Neural cell (in vitro differentiated cells): Measurements from ENCODE around the gene NEIL1. TPM values are rescaled to one million over a fixed set of nuclear protein-coding genes. Genes with fewer than 3 reads are reported as not detected.
"Not testable (repeated sequence)": the region's sequence is repeated elsewhere in the genome, so short reads cannot be mapped to it uniquely, and the experiment has no call there.

Source experiments
- H2AFZ ChIP-seq: fragments of 200-600, 300-800 bp; sonication (generic), shearing (Covaris generic); 2 replicates; pipeline ENCODE4 v1.6.0; 2014; ENCODE audit warnings: low read depth, mild to moderate bottlenecking, antibody characterized with exemption, low read length, moderate library complexity
- H3F3A ChIP-seq: fragments of 200-600 bp; shearing (Covaris generic); 2 replicates; pipeline ENCODE4 v1.6.1; 2016; ENCODE audit warnings: mild to moderate bottlenecking, moderate library complexity, mixed read lengths, antibody characterized with exemption, low read length; ENCODE audit not compliant: insufficient read depth, poor library complexity, severe bottlenecking
- H3K27ac ChIP-seq: fragments of 200-600, 300-800 bp; sonication (generic), shearing (Covaris generic); 2 replicates; pipeline ENCODE4 v1.5.1; 2014; ENCODE audit warnings: mild to moderate bottlenecking, low read length, moderate library complexity
- H3K27me3 ChIP-seq: fragments of 300-800, 200-600 bp; sonication (generic), shearing (Covaris generic); 2 replicates; pipeline ENCODE4 v1.6.0; 2014; ENCODE audit warnings: mild to moderate bottlenecking, low read depth, low read length, moderate library complexity; ENCODE audit not compliant: insufficient read depth
- H3K36me3 ChIP-seq: fragments of 300-800, 200-600 bp; sonication (generic), shearing (Covaris generic); 2 replicates; pipeline ENCODE4 v1.5.1; 2014; ENCODE audit warnings: mild to moderate bottlenecking, antibody characterized with exemption, low read length, moderate library complexity; ENCODE audit not compliant: insufficient read depth
- H3K4me2 ChIP-seq: fragments of 300-800, 200-600 bp; sonication (generic), shearing (Covaris generic); 2 replicates; pipeline ENCODE4 v1.6.0; 2014; ENCODE audit warnings: mild to moderate bottlenecking, low read length
- H3K4me3 ChIP-seq: fragments of 300-800, 200-600 bp; sonication (generic), shearing (Covaris generic); 2 replicates; pipeline ENCODE4 v1.5.1; 2014; ENCODE audit warnings: mild to moderate bottlenecking, low read length, moderate library complexity
- H3K79me2 ChIP-seq: fragments of 200-600 bp; shearing (Covaris generic); replicated peaks from 2 replicates; pipeline ENCODE4 v1.6.0; 2014; ENCODE audit warnings: mild to moderate bottlenecking, low read length, moderate library complexity; ENCODE audit not compliant: insufficient read depth
- H3K9ac ChIP-seq: fragments of 300-800, 200-600 bp; sonication (generic), shearing (Covaris generic); 2 replicates; pipeline ENCODE4 v1.6.1; 2016; ENCODE audit warnings: mild to moderate bottlenecking, low read length, mixed read lengths
- H3K9me2 ChIP-seq: fragments of 200-600 bp; shearing (Covaris generic); 2 replicates; pipeline ENCODE4 v1.6.1; 2016; ENCODE audit warnings: mild to moderate bottlenecking, low read length, mixed read lengths; ENCODE audit not compliant: insufficient read depth
- H3K9me3 ChIP-seq: fragments of 200-600, 300-800 bp; sonication (generic), shearing (Covaris generic); 2 replicates; pipeline ENCODE4 v1.6.1; 2016; ENCODE audit warnings: mild to moderate bottlenecking, mixed run types, low read length, moderate library complexity, mixed read lengths
- H4K20me1 ChIP-seq: fragments of 200-600 bp; shearing (Covaris generic); 2 replicates; pipeline ENCODE4 v1.6.1; 2016; ENCODE audit warnings: mild to moderate bottlenecking, mixed run types; ENCODE audit not compliant: insufficient read depth
- CTCF ChIP-seq: fragments of 450-650 bp; IDR thresholded peaks from 2 replicates; pipeline ENCODE4 v1.5.1; 2014; ENCODE audit warnings: antibody characterized with exemption, mild to moderate bottlenecking, moderate library complexity; ENCODE audit not compliant: poor library complexity, severe bottlenecking
- EP300 ChIP-seq: fragments of 450-650 bp; conservative IDR thresholded peaks from 2 replicates; pipeline ENCODE4 v1.6.1; 2014; ENCODE audit warnings: antibody characterized with exemption, mild to moderate bottlenecking, moderate library complexity; ENCODE audit not compliant: poor library complexity, severe bottlenecking
- EZH2 ChIP-seq: fragments of 200-600, 300-800 bp; shearing (Covaris generic), sonication (generic); IDR thresholded peaks from 2 replicates; pipeline ENCODE4 v1.6.1; 2014; ENCODE audit warnings: antibody characterized with exemption, low read length, borderline replicate concordance, mild to moderate bottlenecking; ENCODE audit not compliant: insufficient read depth, poor library complexity, severe bottlenecking
- MXI1 ChIP-seq: fragments of 450-650 bp; conservative IDR thresholded peaks from 2 replicates; pipeline ENCODE4 v1.6.1; 2014; ENCODE audit warnings: antibody characterized with exemption, mild to moderate bottlenecking; ENCODE audit not compliant: poor library complexity, severe bottlenecking
- POLR2AphosphoS5 ChIP-seq: IDR thresholded peaks from 2 replicates; pipeline ENCODE4 v1.6.1; 2012
- RAD21 ChIP-seq: fragments of 450-650 bp; conservative IDR thresholded peaks from 2 replicates; pipeline ENCODE4 v1.6.1; 2014; ENCODE audit warnings: antibody characterized with exemption, mild to moderate bottlenecking, moderate library complexity
- REST ChIP-seq: IDR thresholded peaks from 2 replicates; pipeline ENCODE4 v1.6.1; 2012; ENCODE audit warnings: borderline replicate concordance
- SMC3 ChIP-seq: fragments of 450-650 bp; conservative IDR thresholded peaks from 2 replicates; pipeline ENCODE4 v1.6.1; 2014; ENCODE audit warnings: antibody characterized with exemption, mild to moderate bottlenecking, moderate library complexity; ENCODE audit not compliant: poor library complexity
- TAF1 ChIP-seq: IDR thresholded peaks from 2 replicates; pipeline ENCODE4 v1.6.1; 2012; ENCODE audit warnings: low read depth
- polyA minus RNA-seq: library from RNA; depleted of rRNA, polyadenylated mRNA; stranded (reverse); fragments of >200 nt; gene quantifications from 2 replicates; pipeline ENCODE4 v1.2.3, GENCODE V29; 2014
- polyA plus RNA-seq: library from polyadenylated mRNA; depleted of rRNA; stranded (reverse); fragments of >200 nt; gene quantifications from 2 replicates; pipeline ENCODE4 v1.2.3, GENCODE V29; 2014

Gene NEIL1
- polyA plus RNA-seq = 18.6 and 21.7 TPM in 2 replicates
- polyA minus RNA-seq = 6.0 and 11.4 TPM in 2 replicates

GRCh38 chr15:75346796-75347221 is at the start of gene NEIL1:
TSS of gene NEIL1 (plus strand) at chr15:75347039. CDS start at chr15:75348906, 1,867 bp downstream.
- H3F3A ChIP-seq = no peaks in the 10 kb centered on the region
- H4K20me1 ChIP-seq = no peaks in the 10 kb centered on the region
- peak within 1 kb of the TSS; percentile 62 for H3K9ac ChIP-seq
- no peaks in the 10 kb centered on the region for H3K9me2 ChIP-seq
- H3K4me3 ChIP-seq = peak within 1 kb of the TSS; percentile 81
- TF ChIP-seq MXI1 (no peak), TAF1 (no peak), CTCF (no peak), POLR2AphosphoS5 (no peak), EP300 (no peak), EZH2 (no peak), SMC3 (no peak), REST (no peak), RAD21 (no peak)
- H3K27ac ChIP-seq = no peak within 1 kb of the TSS
- no peaks in the 10 kb centered on the region for H3K36me3 ChIP-seq
- peak within 1 kb of the TSS; percentile 56 for H2AFZ ChIP-seq
- H3K9me3 ChIP-seq = no peaks in the 10 kb centered on the region
- peak within 1 kb of the TSS; percentile 68 for H3K4me2 ChIP-seq
- H3K27me3 ChIP-seq = peaks cover 25% of the 10 kb centered on the region
- H3K79me2 ChIP-seq = no peaks in the 10 kb centered on the region

GRCh38 chr15:75298541-75299310 is 48.1 kb upstream of the NEIL1 start:
- H4K20me1 ChIP-seq, H2AFZ ChIP-seq, H3K79me2 ChIP-seq, H3K27ac ChIP-seq, H3K9me2 ChIP-seq, H3K36me3 ChIP-seq, H3K27me3 ChIP-seq, H3F3A ChIP-seq, H3K4me2 ChIP-seq, H3K4me3 ChIP-seq, H3K9me3 ChIP-seq, H3K9ac ChIP-seq: not testable (repeated sequence)
